HG02943 (cell line): ENCODE results near the gene NEK11.

Source experiments
- ATAC-seq: cut with Tn5 transposase; IDR thresholded peaks from one replicate; pipeline ENCODE4 v1.9.1; 2021; ENCODE audit warnings: mild to moderate bottlenecking, low read depth, moderate library complexity; ENCODE audit not compliant: unreplicated experiment

Gene NEK11, protein sequence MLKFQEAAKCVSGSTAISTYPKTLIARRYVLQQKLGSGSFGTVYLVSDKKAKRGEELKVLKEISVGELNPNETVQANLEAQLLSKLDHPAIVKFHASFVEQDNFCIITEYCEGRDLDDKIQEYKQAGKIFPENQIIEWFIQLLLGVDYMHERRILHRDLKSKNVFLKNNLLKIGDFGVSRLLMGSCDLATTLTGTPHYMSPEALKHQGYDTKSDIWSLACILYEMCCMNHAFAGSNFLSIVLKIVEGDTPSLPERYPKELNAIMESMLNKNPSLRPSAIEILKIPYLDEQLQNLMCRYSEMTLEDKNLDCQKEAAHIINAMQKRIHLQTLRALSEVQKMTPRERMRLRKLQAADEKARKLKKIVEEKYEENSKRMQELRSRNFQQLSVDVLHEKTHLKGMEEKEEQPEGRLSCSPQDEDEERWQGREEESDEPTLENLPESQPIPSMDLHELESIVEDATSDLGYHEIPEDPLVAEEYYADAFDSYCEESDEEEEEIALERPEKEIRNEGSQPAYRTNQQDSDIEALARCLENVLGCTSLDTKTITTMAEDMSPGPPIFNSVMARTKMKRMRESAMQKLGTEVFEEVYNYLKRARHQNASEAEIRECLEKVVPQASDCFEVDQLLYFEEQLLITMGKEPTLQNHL

GRCh38 chr3:131026321-131027151 is at the start of gene NEK11, which contains the start of gene ASTE1:
Gene NEK11, plus strand, starts transcription at chr3:131026877. Its CDS starts 2,832 bp downstream, at chr3:131029709.
Gene ASTE1, minus strand, starts transcription at chr3:131026825. Its CDS starts 1,519 bp downstream, at chr3:131025306.
- ATAC-seq = peak; percentile 99

GRCh38 chr3:130979117-130979516 is 47.6 kb upstream of the NEK11 start:
- ATAC-seq = no peak

GRCh38 chr3:130981469-130981868 is 45.2 kb upstream of the NEK11 start:
- no peak for ATAC-seq

- no peak for ATAC-seq
These were observed 36.4 kb upstream of the NEK11 start for GRCh38 chr3:130990282-130990681.

- ATAC-seq = no peak
These were observed 35.6 kb upstream of the NEK11 start for GRCh38 chr3:130991126-130991525.

GRCh38 chr3:130992344-130992743 is 34.3 kb upstream of the NEK11 start:
- ATAC-seq = no peak

DNA sequence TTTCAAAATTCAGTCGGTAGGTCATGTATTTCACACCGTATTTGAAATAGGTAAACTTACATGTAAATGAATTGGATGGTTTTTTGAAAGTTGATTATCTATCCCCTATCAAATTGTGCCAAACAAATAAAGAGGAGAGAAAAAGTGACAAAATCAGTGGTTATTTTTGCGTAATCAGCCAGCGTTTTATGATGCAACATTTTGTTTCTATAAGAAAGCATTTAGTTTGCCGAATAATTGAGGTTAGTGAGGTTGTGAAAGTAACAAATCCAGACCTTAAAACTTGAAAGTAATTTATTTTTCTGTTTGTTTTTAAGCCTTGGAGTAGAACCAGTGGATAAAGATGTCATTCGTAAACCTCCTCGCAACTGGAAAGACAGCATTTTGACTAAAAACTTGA is 29.4 kb upstream of the NEK11 start:
- ATAC-seq = no peak

- no peak for ATAC-seq
These were observed 25.6 kb upstream of the NEK11 start for GRCh38 chr3:131001071-131001470.

DNA sequence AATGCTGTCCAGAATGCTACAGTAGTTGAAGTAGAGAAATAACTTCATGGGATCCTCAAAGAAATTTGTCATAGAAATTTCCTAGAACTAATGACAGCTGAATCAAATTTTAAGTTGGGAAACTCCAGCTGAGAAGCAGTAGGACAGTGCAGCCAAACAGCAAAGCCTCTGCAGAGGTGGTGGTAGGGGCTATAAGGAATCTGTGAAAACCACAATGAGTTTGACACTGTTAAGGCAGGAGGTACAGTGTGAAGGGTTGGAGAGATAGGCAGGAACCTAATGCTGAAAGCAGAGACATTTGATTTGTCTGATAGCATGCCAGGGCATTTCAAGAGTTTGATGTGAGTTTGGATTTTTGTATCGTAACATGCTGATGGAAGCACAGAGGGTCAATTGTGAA is 22.1 kb upstream of the NEK11 start:
- no peak for ATAC-seq

DNA sequence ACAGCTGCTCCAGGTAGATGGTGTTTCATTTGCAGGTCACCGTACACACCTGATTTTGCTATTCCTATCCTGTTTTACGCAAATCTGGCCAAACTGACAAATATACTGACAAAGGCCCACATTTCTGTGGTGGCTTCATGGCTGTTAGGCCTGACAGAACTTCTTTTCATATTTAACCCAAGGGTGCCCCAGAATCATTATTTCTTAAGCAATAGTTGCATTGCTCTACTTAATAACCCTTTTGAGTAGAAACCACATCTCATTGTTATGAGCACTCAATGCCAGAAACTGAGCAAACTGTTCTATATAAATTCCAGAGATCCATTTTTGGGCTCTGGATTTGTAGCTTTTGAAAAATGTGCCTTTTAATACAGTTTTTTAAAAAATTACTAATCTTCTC is 19.4 kb upstream of the NEK11 start:
- ATAC-seq = no peak

GRCh38 chr3:131007782-131008181 is 18.9 kb upstream of the NEK11 start:
- ATAC-seq = no peak

GRCh38 chr3:131008326-131008725 is 18.4 kb upstream of the NEK11 start:
- ATAC-seq = no peak

DNA sequence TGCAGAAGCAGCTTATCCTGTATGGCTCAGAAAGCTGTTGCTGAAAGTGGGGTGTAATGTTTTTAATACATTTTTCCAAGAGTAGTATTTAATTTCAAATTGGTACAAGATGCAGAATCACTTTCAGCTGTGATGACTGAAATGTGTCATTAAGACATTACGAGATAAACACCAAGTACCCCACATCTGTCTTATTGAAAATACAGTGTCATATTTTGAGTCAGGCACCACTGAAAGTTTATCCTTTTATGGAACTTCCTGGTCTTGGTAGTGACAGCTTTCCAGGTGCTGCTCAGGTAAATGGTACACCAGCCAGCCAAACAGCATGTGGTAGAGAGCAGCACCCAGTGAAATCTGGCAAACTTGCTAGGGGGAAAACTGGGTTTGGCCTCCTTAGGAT is 17.0 kb upstream of the NEK11 start:
- ATAC-seq = no peak

DNA sequence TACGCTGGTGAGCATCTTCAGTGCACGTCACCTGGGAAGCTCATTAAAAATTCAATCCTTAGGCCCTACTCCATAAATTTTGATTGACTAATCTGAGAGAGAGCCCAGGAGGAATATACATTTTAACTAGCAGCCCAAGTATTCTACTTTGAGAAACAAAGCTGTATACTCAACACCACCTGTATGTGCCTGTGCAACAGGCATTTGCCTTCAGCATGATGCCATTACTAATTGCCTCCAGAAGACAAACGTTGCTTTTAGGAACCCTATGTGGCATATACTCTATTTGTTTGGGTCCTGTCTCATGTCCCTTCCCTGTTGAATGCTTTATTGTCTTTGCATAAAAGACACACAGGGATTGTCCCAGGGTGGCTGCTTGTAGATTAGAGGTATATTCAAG is 7.7 kb upstream of the NEK11 start:
- ATAC-seq = no peak

- ATAC-seq = no peak
These were observed 6.5 kb upstream of the NEK11 start for GRCh38 chr3:131020122-131020693.

GRCh38 chr3:131025539-131025938 is 1.1 kb upstream of the NEK11 start:
- no peak for ATAC-seq

- ATAC-seq = no peak
These were observed 2.2 kb downstream of the NEK11 start for GRCh38 chr3:131028844-131029243.

GRCh38 chr3:131031660-131032059 is 5.0 kb downstream of the NEK11 start:
- ATAC-seq = no peak

DNA sequence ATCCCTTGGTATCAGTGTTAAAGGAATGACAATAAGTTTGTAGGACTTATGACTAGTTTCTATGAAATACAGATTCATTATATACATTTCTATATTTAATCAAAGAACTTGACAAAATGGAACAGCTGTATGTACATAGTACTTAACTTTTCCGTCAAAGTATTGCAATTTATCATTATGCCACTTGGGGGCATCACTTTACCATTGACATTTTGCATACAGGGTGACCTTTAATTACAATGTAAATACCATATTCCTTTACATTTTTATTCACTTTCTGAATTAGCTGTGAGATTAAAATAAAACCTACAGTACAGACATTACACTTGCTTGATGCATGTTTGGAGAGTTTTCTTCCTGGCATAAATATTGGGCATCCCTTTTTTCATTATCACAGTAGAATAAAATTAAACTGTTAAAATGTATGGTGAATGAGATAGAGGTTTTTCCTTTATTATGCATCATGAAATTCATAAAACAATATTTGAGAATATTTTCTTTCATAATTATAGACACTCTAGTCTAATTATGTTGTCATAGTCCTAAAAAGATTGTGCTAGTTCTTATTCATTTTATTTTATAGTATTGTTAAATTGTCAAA is 6.9 kb downstream of the NEK11 start:
- ATAC-seq = no peak

DNA sequence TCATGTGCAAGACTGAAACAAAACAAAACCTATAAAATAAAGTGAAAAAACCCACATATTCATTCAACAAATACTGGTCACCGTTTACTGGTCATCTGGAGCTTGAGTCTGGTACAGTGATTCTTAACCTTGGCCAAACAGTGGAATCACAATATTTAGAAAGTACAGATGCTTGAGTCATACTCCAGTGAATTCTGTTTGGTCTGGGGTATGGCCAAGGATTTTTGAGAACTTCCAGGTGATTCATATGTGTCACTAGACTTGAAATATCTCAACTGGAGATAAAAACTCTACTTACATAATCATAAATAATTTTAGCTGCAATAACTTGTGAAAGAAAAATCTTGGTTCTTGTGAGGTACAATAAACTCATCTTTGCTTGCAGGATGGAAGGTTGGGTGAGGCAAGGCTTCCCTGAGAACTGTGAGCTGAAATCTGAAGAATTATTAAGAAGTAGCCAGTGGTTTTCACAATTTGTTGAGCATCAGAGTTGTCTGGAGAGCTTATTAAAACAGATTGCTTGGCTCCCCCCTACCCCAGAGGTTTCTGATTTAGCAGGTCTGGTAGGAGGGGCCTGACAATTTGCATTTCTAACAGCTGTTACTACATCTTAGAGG is 9.6 kb downstream of the NEK11 start:
- no peak for ATAC-seq
